OCI-LY7 (cell line): ENCODE results near the gene FBXL15. TPM values are rescaled to one million over a fixed set of nuclear protein-coding genes. Genes with fewer than 3 reads are reported as not detected.
A peak's percentile ranks its signal among the peaks of the same experiment; 100 is the strongest.

ENCODE experiments used
- BruUV-seq: library from RNA; stranded (reverse); fragments of 400-500 nt; replicated peaks from 2 replicates; lab custom pipeline; 2021; lab: Mats Ljungman, UMichigan
- CTCF ChIA-PET: fragments of 300-600 bp; sonication (Branson Sonifier 250); formaldehyde crosslinking; loops from one replicate; lab custom pipeline; 2022; ENCODE audit warnings: antibody characterized with exemption; ENCODE audit not compliant: unreplicated experiment; lab: Charles Lee
- POLR2A ChIA-PET: fragments of 300-600 bp; sonication (Branson Sonifier 250); formaldehyde crosslinking; loops from one replicate; lab custom pipeline; 2022; ENCODE audit warnings: antibody characterized with exemption; lab: Charles Lee
- DNase-seq: peaks from one replicate; pipeline ENCODE4 v3.0.0-alpha.2; 2015; ENCODE audit warnings: low spot score
- H2AFZ ChIP-seq: fragments of 200-600 bp; sonication (generic), shearing (Covaris generic); 2 replicates; pipeline ENCODE4 v1.6.1; 2014; ENCODE audit warnings: mild to moderate bottlenecking, antibody characterized with exemption, low read length, moderate library complexity
- H3K27ac ChIP-seq: fragments of 200-600 bp; sonication (generic); 2 replicates; pipeline ENCODE4 v1.5.1; 2014; ENCODE audit warnings: mixed run types, low read depth, mild to moderate bottlenecking, moderate library complexity, low read length, inconsistent platforms; ENCODE audit not compliant: poor library complexity, severe bottlenecking
- H3K36me3 ChIP-seq: fragments of 200-600 bp; sonication (generic); 2 replicates; pipeline ENCODE4 v1.6.1; 2014; ENCODE audit warnings: mild to moderate bottlenecking, antibody characterized with exemption, low read length, moderate library complexity, mixed read lengths; ENCODE audit not compliant: insufficient read depth
- H3K4me1 ChIP-seq: fragments of 200-600 bp; sonication (generic); 2 replicates; pipeline ENCODE4 v1.5.1; 2014; ENCODE audit warnings: mild to moderate bottlenecking, low read length; ENCODE audit not compliant: insufficient read depth, poor library complexity, severe bottlenecking
- H3K4me2 ChIP-seq: fragments of 200-600 bp; sonication (generic); 2 replicates; pipeline ENCODE4 v1.6.1; 2014; ENCODE audit warnings: mild to moderate bottlenecking, low read length
- H3K4me3 ChIP-seq: fragments of 200-600 bp; sonication (generic); 2 replicates; pipeline ENCODE4 v1.5.1; 2014; ENCODE audit warnings: mild to moderate bottlenecking, low read depth, low read length; ENCODE audit not compliant: poor library complexity, severe bottlenecking
- H3K79me2 ChIP-seq: fragments of 200-600 bp; sonication (generic); 2 replicates; pipeline ENCODE4 v1.6.1; 2016; ENCODE audit warnings: low read depth, mild to moderate bottlenecking, low read length, moderate library complexity, mixed read lengths; ENCODE audit not compliant: insufficient read depth
- H3K9me2 ChIP-seq: fragments of 200-600 bp; sonication (generic); 2 replicates; pipeline ENCODE4 v1.6.1; 2016; ENCODE audit warnings: mild to moderate bottlenecking, low read length, mixed read lengths; ENCODE audit not compliant: insufficient read depth
- H3K9me3 ChIP-seq: fragments of 200-600 bp; sonication (generic); 2 replicates; pipeline ENCODE4 v1.6.1; 2014; ENCODE audit warnings: mild to moderate bottlenecking, mixed run types, low read length, mixed read lengths
- H4K20me1 ChIP-seq: fragments of 200-600 bp; sonication (generic); 2 replicates; pipeline ENCODE4 v1.6.1; 2014; ENCODE audit warnings: mild to moderate bottlenecking, antibody characterized with exemption, low read length, moderate library complexity, mixed read lengths; ENCODE audit not compliant: insufficient read depth
- CTCF ChIP-seq: fragments of 200-600 bp; sonication (generic); conservative IDR thresholded peaks from 2 replicates; pipeline ENCODE4 v1.5.1; 2014; ENCODE audit warnings: mild to moderate bottlenecking, antibody characterized with exemption, low read length, moderate library complexity, mixed read lengths
- EZH2phosphoT487 ChIP-seq: fragments of 200-600 bp; sonication (generic); IDR thresholded peaks from 2 replicates; pipeline ENCODE4 v1.6.1; 2018; ENCODE audit warnings: low read depth, borderline replicate concordance, mild to moderate bottlenecking, mixed run types, antibody characterized with exemption, low read length, moderate library complexity, mixed read lengths
- intact Hi-C: fragments of 100-400 bp; cut with micrococcal nuclease; formaldehyde crosslinking; loops from one replicate; pipeline ENCODE4 v1.10.0; 2022; ENCODE audit not compliant: unreplicated experiment
- total RNA-seq, 2 experiments: library from RNA; depleted of rRNA in 1 of 2; stranded (reverse); fragments of >200 nt in 1 of 2; shearing (Covaris generic) in 1 of 2; gene quantifications; 2 replicates each; pipeline ENCODE4 v1.2.3, GENCODE V29; 2014 to 2022

The FBXL15 gene
- total RNA-seq, 2 experiments from 2014 or later, result 13.3 to 18.2 TPM

- ChIA-PET CTCF (interaction anchor here (0.8 kb wide), 1 partner anchor 691 kb away, joined by 4 read pairs; no protein-coding TSS in a partner anchor), POLR2A (no interaction called here)
- no peak for DNase-seq
- H3K36me3 ChIP-seq, result peaks cover 39% of the 10 kb centered on the region
- H3K27ac ChIP-seq, result no peak overlapping the region
- H3K4me1 ChIP-seq, result peaks cover 29% of the 10 kb centered on the region
- no TSS peak for BruUV-seq
- H3K4me2 ChIP-seq, result peak overlapping the region; percentile 84
- no peaks in the 10 kb centered on the region for H3K9me2 ChIP-seq
- H4K20me1 ChIP-seq, result no peaks in the 10 kb centered on the region
- no peaks in the 10 kb centered on the region for H3K9me3 ChIP-seq
- H3K79me2 ChIP-seq, result peaks cover 9% of the 10 kb centered on the region; the same call in 1 of the 2 replicates
- peak overlapping the region; percentile 78 for H3K4me3 ChIP-seq
- intact Hi-C loops, result loop anchor here (5.0 kb wide), 2 partner anchors 66 to 229 kb away; no protein-coding TSS in a partner anchor
- H2AFZ ChIP-seq, result no peak overlapping the region
- TF ChIP-seq EZH2phosphoT487 (no peak), CTCF (no peak)
Observed at GRCh38 chr10:102396730-102397151, 23.9 kb upstream of the FBXL15 start.

DNA sequence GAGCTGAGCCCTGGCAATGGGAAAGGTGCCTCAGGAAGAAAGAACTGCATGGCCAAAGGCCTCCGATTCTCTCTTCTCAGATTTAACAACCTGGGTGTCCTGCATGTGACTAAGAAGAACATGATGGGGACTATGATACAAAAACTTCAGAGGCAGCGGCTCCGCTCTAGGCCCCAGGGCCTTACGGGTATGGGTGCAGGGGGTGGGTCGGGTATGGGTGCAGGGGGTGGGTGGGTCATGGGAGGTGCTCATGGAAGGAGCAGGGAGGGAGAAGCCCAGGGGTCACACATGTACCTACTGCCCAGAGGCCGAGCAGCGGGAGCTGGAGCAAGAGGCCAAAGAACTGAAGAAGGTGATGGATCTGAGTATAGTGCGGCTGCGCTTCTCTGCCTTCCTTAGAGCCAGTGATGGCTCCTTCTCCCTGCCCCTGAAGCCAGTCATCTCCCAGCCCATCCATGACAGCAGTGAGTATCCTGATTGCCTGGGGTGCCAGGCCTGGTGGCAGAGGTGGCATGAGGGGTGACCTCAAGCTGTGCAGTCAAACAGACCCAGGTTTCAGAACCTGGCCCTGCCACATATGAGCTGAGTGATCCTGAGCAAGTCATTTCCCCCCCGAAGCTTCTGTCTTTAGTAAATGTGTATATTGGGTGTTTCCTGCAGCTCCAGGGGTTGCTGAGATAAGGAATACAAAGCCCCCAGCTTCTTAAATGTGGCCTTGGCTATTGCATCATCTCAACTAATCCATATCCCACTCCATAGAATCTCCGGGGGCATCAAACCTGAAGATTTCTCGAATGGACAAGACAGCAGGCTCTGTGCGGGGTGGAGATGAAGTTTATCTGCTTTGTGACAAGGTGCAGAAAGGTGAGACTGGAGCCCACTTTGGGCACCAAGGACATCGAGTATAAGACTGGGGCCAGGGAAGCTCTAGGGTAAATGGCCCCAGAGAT lies 23.1 kb upstream of the FBXL15 start:
- Histone ChIP-seq H3K9me3 (no peaks in the 10 kb centered on the region), H3K4me1 (peaks cover 29% of the 10 kb centered on the region), H3K4me3 (no peak overlapping the region), H3K4me2 (0 out of 2 replicates have a peak overlapping the region, but pooled peaks have one; percentile 84), H3K79me2 (peaks cover 9% of the 10 kb centered on the region; the same call in 1 of the 2 replicates), H3K36me3 (peaks cover 43% of the 10 kb centered on the region), H2AFZ (no peak overlapping the region), H4K20me1 (no peaks in the 10 kb centered on the region), H3K9me2 (no peaks in the 10 kb centered on the region), H3K27ac (no peak overlapping the region)
- no peak for DNase-seq
- intact Hi-C loops, result loop anchor here (5.0 kb wide), 2 partner anchors 65 to 230 kb away; no protein-coding TSS in a partner anchor
- no TSS peak for BruUV-seq
- ChIA-PET CTCF (no interaction called here), POLR2A (interaction anchor here (0.7 kb wide), 1 partner anchor 651 kb away, joined by 5 read pairs; no protein-coding TSS in a partner anchor)
- TF ChIP-seq EZH2phosphoT487, result no peak
- TF ChIP-seq CTCF, result no peak
